Central memory CD8-positive, alpha-beta T cell (primary cell): ENCODE data around the gene HOXA3.

Experiments used
- ATAC-seq: fragments of 150-1000 bp; cut with Tn5 transposase; replicated peaks from 2 replicates; pipeline ENCODE4 v1.10.0; 2022; ENCODE audit warnings: mild to moderate bottlenecking, moderate FRiP score, moderate number of reproducible peaks; ENCODE audit not compliant: poor library complexity, severe bottlenecking; ENCODE audit errors: extremely low read depth
- DNase-seq, 2 donors: peaks; one replicate each; pipeline ENCODE4 v3.0.0; 2021; ENCODE audit warnings: low spot score in 2 of 2
- H3K27ac Mint-ChIP-seq: one replicate; pipeline ENCODE4 v1.8.0; 2022; ENCODE audit warnings: low read depth, mild to moderate bottlenecking, moderate library complexity, mixed read lengths
- H3K27me3 Mint-ChIP-seq: one replicate; pipeline ENCODE4 v1.8.0; 2022; ENCODE audit warnings: mixed read lengths
- H3K36me3 Mint-ChIP-seq: one replicate; pipeline ENCODE4 v1.8.0; 2022; ENCODE audit warnings: mild to moderate bottlenecking, moderate library complexity, mixed read lengths; ENCODE audit not compliant: insufficient read depth
- H3K4me1 Mint-ChIP-seq: one replicate; pipeline ENCODE4 v1.8.0; 2022; ENCODE audit warnings: mixed read lengths
- H3K4me3 Mint-ChIP-seq: one replicate; pipeline ENCODE4 v1.8.0; 2022; ENCODE audit warnings: mild to moderate bottlenecking, moderate library complexity, mixed read lengths
- H3K9me3 Mint-ChIP-seq: one replicate; pipeline ENCODE4 v1.8.0; 2022; ENCODE audit warnings: mixed read lengths

Gene HOXA3

GRCh38 chr7:27164045-27164366, 11.6 kb upstream of the HOXA3 start:
- Mint-ChIP-seq H3K27ac (peak overlapping the region; percentile 19), H3K36me3 (peaks cover 32% of the 10 kb centered on the region), H3K27me3 (peaks cover 80% of the 10 kb centered on the region), H3K4me1 (peaks cover 33% of the 10 kb centered on the region), H3K9me3 (no peaks in the 10 kb centered on the region), H3K4me3 (peak overlapping the region; percentile 21)
- no peak for DNase-seq
- no peak for ATAC-seq

- peaks cover 26% of the 10 kb centered on the region for H3K36me3 Mint-ChIP-seq
- DNase-seq, result no peak
- H3K4me1 Mint-ChIP-seq, result peaks cover 33% of the 10 kb centered on the region
- H3K27me3 Mint-ChIP-seq, result peaks cover 80% of the 10 kb centered on the region
- peak overlapping the region; percentile 19 for H3K27ac Mint-ChIP-seq
- peak overlapping the region; percentile 21 for H3K4me3 Mint-ChIP-seq
- H3K9me3 Mint-ChIP-seq, result no peaks in the 10 kb centered on the region
- ATAC-seq, result no peak
Observed at GRCh38 chr7:27163288-27164044, 11.1 kb upstream of the HOXA3 start.

GRCh38 chr7:27162561-27163287, 10.3 kb upstream of the HOXA3 start:
- peaks cover 80% of the 10 kb centered on the region for H3K27me3 Mint-ChIP-seq
- H3K4me1 Mint-ChIP-seq, result peaks cover 40% of the 10 kb centered on the region
- no peaks in the 10 kb centered on the region for H3K9me3 Mint-ChIP-seq
- H3K27ac Mint-ChIP-seq, result no peak overlapping the region
- H3K36me3 Mint-ChIP-seq, result peaks cover 30% of the 10 kb centered on the region
- DNase-seq, result no peak
- no peak overlapping the region for H3K4me3 Mint-ChIP-seq
- no peak for ATAC-seq

- peak overlapping the region; percentile 27 for H3K4me3 Mint-ChIP-seq
- H3K27me3 Mint-ChIP-seq, result peaks cover 80% of the 10 kb centered on the region
- no peak overlapping the region for H3K27ac Mint-ChIP-seq
- no peak for DNase-seq
- peaks cover 35% of the 10 kb centered on the region for H3K36me3 Mint-ChIP-seq
- H3K4me1 Mint-ChIP-seq, result peaks cover 35% of the 10 kb centered on the region
- ATAC-seq, result no peak
- H3K9me3 Mint-ChIP-seq, result no peaks in the 10 kb centered on the region
Observed at GRCh38 chr7:27161721-27162560, 9.6 kb upstream of the HOXA3 start.

DNA sequence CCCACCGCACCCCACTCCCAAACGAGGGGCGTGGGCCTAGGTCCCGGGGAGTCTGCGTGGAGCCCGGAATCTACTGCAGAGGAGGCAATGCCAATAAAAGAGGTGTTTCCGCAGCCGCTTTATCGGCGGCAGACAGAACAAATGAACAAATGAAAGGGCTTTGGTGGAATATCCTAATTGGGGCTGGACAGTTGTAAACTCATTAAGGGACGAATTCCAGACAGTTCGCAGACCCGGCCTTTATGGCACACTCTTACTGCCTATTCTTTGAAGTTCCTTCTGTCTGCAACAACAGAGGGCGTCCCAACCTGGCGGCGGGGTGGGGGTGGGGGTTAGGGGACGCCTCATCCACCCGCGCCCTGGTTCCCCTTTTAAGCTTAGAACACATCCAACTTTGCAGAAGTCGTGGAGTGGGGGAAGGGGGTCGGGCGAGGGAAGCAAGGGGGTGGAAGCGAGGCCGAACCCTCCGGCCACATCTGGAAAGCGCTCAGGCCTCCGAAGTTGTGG, 8.9 kb upstream of the HOXA3 start:
- no peak for DNase-seq
- no peaks in the 10 kb centered on the region for H3K9me3 Mint-ChIP-seq
- peak overlapping the region; percentile 59 for H3K4me3 Mint-ChIP-seq
- H3K27me3 Mint-ChIP-seq, result peaks cover 80% of the 10 kb centered on the region
- H3K27ac Mint-ChIP-seq, result no peak overlapping the region
- peaks cover 32% of the 10 kb centered on the region for H3K36me3 Mint-ChIP-seq
- peaks cover 34% of the 10 kb centered on the region for H3K4me1 Mint-ChIP-seq
- ATAC-seq, result no peak

DNA sequence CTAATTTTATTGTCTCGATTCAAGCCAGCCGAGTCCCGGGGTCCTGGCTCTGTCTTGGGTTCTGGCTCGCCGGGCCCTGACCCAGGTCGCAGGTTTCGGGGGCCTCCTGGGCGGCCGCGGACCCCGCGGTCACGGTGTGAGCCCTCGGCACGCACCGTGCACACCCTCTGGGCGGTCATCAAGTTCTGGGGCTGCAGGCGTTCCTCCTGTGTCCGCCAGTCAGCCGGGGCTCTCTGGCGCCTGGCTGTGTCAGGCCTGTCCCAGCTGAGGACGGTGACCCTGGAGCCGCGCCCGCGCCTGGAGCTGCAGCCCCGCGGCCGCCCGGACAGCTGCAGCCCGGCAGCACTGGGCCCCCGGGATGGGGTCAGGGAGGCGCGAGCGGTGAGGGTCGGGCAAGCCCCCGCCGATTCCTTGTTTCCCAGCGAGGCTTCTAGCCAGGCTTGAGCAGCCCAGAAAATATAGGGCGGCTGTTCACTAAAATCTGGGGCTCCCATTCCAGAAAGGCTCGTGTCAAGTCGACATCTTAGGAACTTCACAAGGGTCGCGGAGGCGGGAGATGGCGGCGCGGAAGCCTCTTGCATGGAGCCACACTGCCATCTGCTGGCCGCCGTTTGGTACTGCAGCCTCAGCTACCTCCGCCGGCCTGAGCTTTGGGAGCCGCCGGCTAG, 8.3 kb upstream of the HOXA3 start:
- Mint-ChIP-seq H3K4me3 (peak overlapping the region; percentile 59), H3K27ac (no peak overlapping the region)

GRCh38 chr7:27160145-27160545, 7.8 kb upstream of the HOXA3 start:
- no peak for DNase-seq

More for the DNA sequence above, 8.3 kb upstream of the HOXA3 start:
- Mint-ChIP-seq H3K36me3 (peaks cover 33% of the 10 kb centered on the region), H3K9me3 (no peaks in the 10 kb centered on the region), H3K27me3 (peaks cover 80% of the 10 kb centered on the region), H3K4me1 (peaks cover 31% of the 10 kb centered on the region)
- ATAC-seq, result peak; percentile 65
- DNase-seq, result peak; percentile 74 to 85

GRCh38 chr7:27159266-27160144, 7.1 kb upstream of the HOXA3 start:
- peak overlapping the region; percentile 59 for H3K4me3 Mint-ChIP-seq
- H3K9me3 Mint-ChIP-seq, result no peaks in the 10 kb centered on the region
- H3K27me3 Mint-ChIP-seq, result peaks cover 87% of the 10 kb centered on the region
- peaks cover 32% of the 10 kb centered on the region for H3K36me3 Mint-ChIP-seq
- ATAC-seq (no peak), DNase-seq (no peak)
- H3K27ac Mint-ChIP-seq, result no peak overlapping the region
- peaks cover 38% of the 10 kb centered on the region for H3K4me1 Mint-ChIP-seq

More at GRCh38 chr7:27160145-27160545, 7.8 kb upstream of the HOXA3 start:
- peaks cover 33% of the 10 kb centered on the region for H3K4me1 Mint-ChIP-seq
- no peaks in the 10 kb centered on the region for H3K9me3 Mint-ChIP-seq
- peaks cover 31% of the 10 kb centered on the region for H3K36me3 Mint-ChIP-seq
- H3K27me3 Mint-ChIP-seq, result peaks cover 82% of the 10 kb centered on the region
- no peak for ATAC-seq
- H3K27ac Mint-ChIP-seq, result no peak overlapping the region
- peak overlapping the region; percentile 59 for H3K4me3 Mint-ChIP-seq

- Mint-ChIP-seq H3K4me3 (no peak overlapping the region), H3K36me3 (peaks cover 29% of the 10 kb centered on the region), H3K27ac (peak overlapping the region; percentile 84), H3K9me3 (no peaks in the 10 kb centered on the region), H3K27me3 (peaks cover 87% of the 10 kb centered on the region), H3K4me1 (peaks cover 44% of the 10 kb centered on the region)
- ATAC-seq, result no peak
- DNase-seq, result no peak
Observed at GRCh38 chr7:27158436-27159265, 6.3 kb upstream of the HOXA3 start.

- peak overlapping the region; percentile 48 for H3K4me3 Mint-ChIP-seq
- no peak for ATAC-seq
- H3K27me3 Mint-ChIP-seq, result peaks cover 87% of the 10 kb centered on the region
- peaks cover 29% of the 10 kb centered on the region for H3K36me3 Mint-ChIP-seq
- H3K9me3 Mint-ChIP-seq, result no peaks in the 10 kb centered on the region
- DNase-seq, result no peak
- peak overlapping the region; percentile 84 for H3K27ac Mint-ChIP-seq
- peaks cover 44% of the 10 kb centered on the region for H3K4me1 Mint-ChIP-seq
Observed at GRCh38 chr7:27157702-27158431, 5.5 kb upstream of the HOXA3 start.
